Endothelial cell of umbilical vein (primary cell): Measurements from ENCODE around the gene VPS52. TPM values are rescaled to one million over a fixed set of nuclear protein-coding genes. Genes with fewer than 3 reads are reported as not detected.

Experiments
- BruUV-seq: library from RNA; stranded (reverse); fragments of 400-500 nt; replicated peaks from 2 replicates; lab custom pipeline; 2021; lab: Mats Ljungman, UMichigan
- CTCF ChIA-PET: fragments of 300-600, 350-600 bp; sonication (Branson Sonifier 250); formaldehyde crosslinking; loops from one replicate; lab custom pipeline; 2021; ENCODE audit warnings: antibody characterized with exemption, inconsistent platforms; lab: Charles Lee
- POLR2A ChIA-PET: fragments of 300-600, 350-600 bp; sonication (Branson Sonifier 250); formaldehyde crosslinking; loops from one replicate; lab custom pipeline; 2021; ENCODE audit warnings: antibody characterized with exemption, inconsistent platforms; lab: Charles Lee
- DNase-seq: peaks from one replicate; pipeline ENCODE4 v3.0.0-alpha.2; 2011; ENCODE audit warnings: low read depth, low spot score
- FAIRE-seq: peaks from 2 replicates; lab custom pipeline; 2011; peaks lifted over from hg19 to GRCh38; lab: Jason Lieb, UNC
- H2AFZ ChIP-seq: 2 replicates; pipeline ENCODE4 v1.6.0; 2012; ENCODE audit warnings: low read depth, low read length, control low read depth, inconsistent platforms
- H3K27ac ChIP-seq: 2 replicates; pipeline ENCODE4 v1.5.1; 2011; ENCODE audit warnings: low read depth, mild to moderate bottlenecking, control low read depth, low read length, moderate library complexity; ENCODE audit not compliant: insufficient read depth
- H3K27me3 ChIP-seq, 2 experiments: 2 replicates each; pipeline versions ENCODE4 v1.6.0 to v1.6.1; 2011; ENCODE audit warnings: low read length in 2 of 2, mixed read lengths in 1 of 2; ENCODE audit not compliant: control insufficient read depth in 2 of 2, insufficient read depth in 2 of 2
- H3K36me3 ChIP-seq, 2 experiments: 2 replicates in 1 of 2; 3 replicates in 1 of 2; pipeline ENCODE4 v1.5.1; 2011; ENCODE audit warnings: low read length in 2 of 2, mild to moderate bottlenecking in 1 of 2, moderate library complexity in 1 of 2; ENCODE audit not compliant: control insufficient read depth in 2 of 2, insufficient read depth in 2 of 2; ENCODE audit errors: extremely low read depth in 1 of 2
- H3K4me1 ChIP-seq: 3 replicates; pipeline ENCODE4 v1.5.1; 2011; ENCODE audit warnings: mild to moderate bottlenecking, low read length; ENCODE audit not compliant: control insufficient read depth, insufficient read depth; ENCODE audit errors: extremely low read depth
- H3K4me2 ChIP-seq: 2 replicates; pipeline ENCODE4 v1.6.1; 2011; ENCODE audit warnings: low read length, control low read depth, mixed read lengths; ENCODE audit not compliant: insufficient read depth
- H3K4me3 ChIP-seq, 3 experiments: fragments of 200-600 bp in 1 of 3; sonication (generic), shearing (Covaris generic) in 1 of 3; replicated peaks in 1 of 3; 2 replicates each; pipeline ENCODE4 v1.5.1; 2011 to 2016; ENCODE audit warnings: control low read depth in 3 of 3, low read length in 3 of 3, mild to moderate bottlenecking in 2 of 3, inconsistent platforms in 1 of 3, low read depth in 1 of 3, moderate library complexity in 1 of 3; ENCODE audit not compliant: insufficient read depth in 1 of 3
- H3K79me2 ChIP-seq: 2 replicates; pipeline ENCODE4 v1.6.0; 2012; ENCODE audit warnings: low read length, inconsistent platforms; ENCODE audit not compliant: control insufficient read depth, insufficient read depth
- H3K9ac ChIP-seq: replicated peaks from 2 replicates; pipeline ENCODE3; 2011; ENCODE audit warnings: low read length, control low read depth; ENCODE audit not compliant: insufficient read depth; ENCODE audit errors: extremely low read depth
- H3K9me1 ChIP-seq: replicated peaks from 3 replicates; pipeline ENCODE4 v1.6.0; 2011; ENCODE audit warnings: mild to moderate bottlenecking, low read length; ENCODE audit not compliant: control insufficient read depth, insufficient read depth; ENCODE audit errors: extremely low read depth
- H3K9me3 ChIP-seq: replicated peaks from 2 replicates; pipeline ENCODE4 v1.5.1; 2012; ENCODE audit warnings: low read length, inconsistent platforms; ENCODE audit not compliant: control insufficient read depth, insufficient read depth
- H4K20me1 ChIP-seq: replicated peaks from 2 replicates; pipeline ENCODE3; 2011; ENCODE audit warnings: mild to moderate bottlenecking, low read length; ENCODE audit not compliant: control insufficient read depth, insufficient read depth; ENCODE audit errors: extremely low read depth
- CTCF ChIP-seq, 2 donors: IDR thresholded peaks; 1 replicate in 1 of 2; 2 replicates in 1 of 2; pipeline ENCODE4 v1.5.1; 2011; ENCODE audit warnings: low read length in 2 of 2, mild to moderate bottlenecking in 2 of 2, moderate library complexity in 2 of 2, control low read depth in 1 of 2, inconsistent platforms in 1 of 2, low read depth in 1 of 2; ENCODE audit not compliant: insufficient read depth in 1 of 2; ENCODE audit errors: extremely low read depth in 1 of 2
- EZH2 ChIP-seq: IDR thresholded peaks from 2 replicates; pipeline ENCODE4 v1.6.1; 2012; ENCODE audit warnings: borderline replicate concordance, low read depth, mild to moderate bottlenecking, moderate library complexity, low read length, inconsistent platforms; ENCODE audit not compliant: severe bottlenecking
- FOS ChIP-seq: IDR thresholded peaks from 2 replicates; pipeline ENCODE4 v1.6.1; 2011; ENCODE audit warnings: mild to moderate bottlenecking, low read length, moderate library complexity, borderline replicate concordance; ENCODE audit not compliant: insufficient read depth
- GATA2 ChIP-seq: IDR thresholded peaks from 2 replicates; pipeline ENCODE4 v1.7.0; 2011; ENCODE audit warnings: low read depth, mild to moderate bottlenecking, moderate library complexity, mixed read lengths, low read length; ENCODE audit not compliant: insufficient read length, insufficient read depth
- JUN ChIP-seq: IDR thresholded peaks from 2 replicates; pipeline ENCODE4 v1.6.1; 2011; ENCODE audit warnings: borderline replicate concordance, low read depth; ENCODE audit not compliant: insufficient read length, insufficient read depth
- MAX ChIP-seq: IDR thresholded peaks from 2 replicates; pipeline ENCODE4 v1.6.1; 2011; ENCODE audit not compliant: insufficient read depth, insufficient read length
- MYC ChIP-seq: IDR thresholded peaks from one replicate; pipeline ENCODE4 v1.6.1; 2011; ENCODE audit warnings: mild to moderate bottlenecking, low read depth, low read length
- POLR2A ChIP-seq: IDR thresholded peaks from 2 replicates; pipeline ENCODE4 v1.6.1; 2012; ENCODE audit warnings: low read depth, mild to moderate bottlenecking, control low read depth, low read length
- POLR2AphosphoS5 ChIP-seq: IDR thresholded peaks from 2 replicates; pipeline ENCODE4 v1.6.1; 2012; ENCODE audit warnings: low read depth, mild to moderate bottlenecking, control low read depth, low read length, moderate library complexity; ENCODE audit not compliant: insufficient read depth
- dilution Hi-C: fragments of 300-500 bp; cut with MboI; formaldehyde crosslinking; loops from one replicate; pipeline ENCODE4 v1.15.0; 2019; ENCODE audit warnings: low sequenced_read_pairs; ENCODE audit not compliant: extremely low pct_ligation_motif_present
- intact Hi-C: fragments of 100-400 bp; cut with micrococcal nuclease; formaldehyde crosslinking; loops from one replicate; pipeline ENCODE4 v1.10.0; 2022
- polyA plus RNA-seq, 4 experiments: library from polyadenylated mRNA; depleted of rRNA in 3 of 4; stranded (reverse) in 3 of 4; unstranded in 1 of 4; fragments of >200 nt; gene quantifications; 2 replicates each; pipeline versions ENCODE4 v1.2.1 to v1.2.3, GENCODE V29; 2011 to 2012; ENCODE audit warnings: missing spikeins in 1 of 4
- total RNA-seq: library from RNA; stranded (reverse); gene quantifications from 2 replicates; pipeline ENCODE4 v1.2.3, GENCODE V29; 2021

Gene VPS52
- total and polyA plus RNA-seq, 2 donors (not counting 3 experiments of a cell fraction or from before 2014, with no cell fraction given) = 49.2 to 112 TPM

GRCh38 chr6:33241968-33242367 lies 29.7 kb downstream of the VPS52 start:
- intact Hi-C loops = loop anchor here (10.0 kb wide), 1 partner anchor 357 kb away; no protein-coding TSS in a partner anchor
- no peak for FAIRE-seq

More at GRCh38 chr6:33241968-33242367, 29.7 kb downstream of the VPS52 start:
- Histone ChIP-seq H2AFZ (no peak overlapping the region), H3K9me1 (no peaks in the 10 kb centered on the region), H3K9me3 (no peaks in the 10 kb centered on the region), H3K27ac (no peak overlapping the region), H3K4me3 (no peak overlapping the region), H3K36me3 (no peaks in the 10 kb centered on the region), H3K4me1 (no peaks in the 10 kb centered on the region), H3K9ac (no peak overlapping the region), H3K27me3 (peaks cover 17 to 22% of the 10 kb centered on the region in 2 experiments), H3K4me2 (no peak overlapping the region), H3K79me2 (no peaks in the 10 kb centered on the region), H4K20me1 (no peaks in the 10 kb centered on the region)
- dilution Hi-C loops = no loop called here
- TF ChIP-seq MAX (no peak), FOS (no peak), GATA2 (no peak), MYC (no peak), EZH2 (no peak), CTCF (IDR thresholded peaks at IDR 0.05; ENCODE audit: extremely low read depth in 1 of 2, insufficient read depth in 1 of 2, low read depth in 1 of 2, low read length in 2 of 2) (no peak), POLR2A (no peak), JUN (no peak), POLR2AphosphoS5 (no peak)
- CTCF ChIA-PET = interaction anchor here (1.1 kb wide), 1 partner anchor 82 kb away, joined by 3 read pairs; no protein-coding TSS in a partner anchor
- DNase-seq = no peak
- no TSS peak for BruUV-seq
- POLR2A ChIA-PET = no interaction called here
